Neural progenitor cell (in vitro differentiated cells): ENCODE data around the gene CYB5R4. TPM values are rescaled to one million over a fixed set of nuclear protein-coding genes. Genes with fewer than 3 reads are reported as not detected.

Source experiments
- DNase-seq: peaks from one replicate; pipeline ENCODE4 v3.0.0-alpha.2; 2016; ENCODE audit warnings: low spot score
- H2AFZ ChIP-seq: fragments of 200-600 bp; sonication (generic); replicated peaks from 2 replicates; pipeline ENCODE4 v1.6.1; 2016; ENCODE audit warnings: antibody characterized with exemption
- H3F3A ChIP-seq: fragments of 200-600 bp; sonication (generic); 2 replicates; pipeline ENCODE4 v1.6.1; 2016; ENCODE audit warnings: antibody characterized with exemption, low read depth
- H3K27ac ChIP-seq: fragments of 200-600 bp; sonication (generic); 2 replicates; pipeline ENCODE4 v1.5.1; 2016; ENCODE audit warnings: mild to moderate bottlenecking
- H3K27me3 ChIP-seq: fragments of 200-600 bp; sonication (generic); 2 replicates; pipeline ENCODE4 v1.6.1; 2016; ENCODE audit warnings: mild to moderate bottlenecking, moderate library complexity
- H3K36me3 ChIP-seq: fragments of 200-600 bp; sonication (generic); 2 replicates; pipeline ENCODE4 v1.5.1; 2016
- H3K4me1 ChIP-seq: fragments of 200-600 bp; sonication (generic); 2 replicates; pipeline ENCODE4 v1.6.1; 2016; ENCODE audit warnings: mixed run types
- H3K4me2 ChIP-seq: fragments of 200-600 bp; sonication (generic); 2 replicates; pipeline ENCODE4 v1.6.1; 2016
- H3K4me3 ChIP-seq: fragments of 200-600 bp; sonication (generic); 2 replicates; pipeline ENCODE4 v1.5.1; 2016
- H3K79me2 ChIP-seq: fragments of 200-600 bp; sonication (generic); 2 replicates; pipeline ENCODE4 v1.6.1; 2016; ENCODE audit warnings: low read depth
- H3K9ac ChIP-seq: fragments of 200-600 bp; sonication (generic); 2 replicates; pipeline ENCODE4 v1.6.1; 2016
- H3K9me3 ChIP-seq: fragments of 200-600 bp; sonication (generic); 2 replicates; pipeline ENCODE4 v1.5.1; 2016; ENCODE audit warnings: low read depth
- H4K20me1 ChIP-seq: fragments of 200-600 bp; sonication (generic); 2 replicates; pipeline ENCODE4 v1.6.1; 2016; ENCODE audit warnings: low read depth
- H3K27ac Mint-ChIP-seq: 3 replicates; pipeline ENCODE4 v1.8.0; 2021; ENCODE audit warnings: mixed read lengths
- H3K27me3 Mint-ChIP-seq: 2 replicates; pipeline ENCODE4 v1.8.0; 2022; ENCODE audit warnings: low read depth, mild to moderate bottlenecking, inconsistent platforms, moderate library complexity, mixed read lengths; ENCODE audit not compliant: insufficient read depth
- H3K36me3 Mint-ChIP-seq: 3 replicates; pipeline ENCODE4 v1.8.0; 2021; ENCODE audit warnings: mixed read lengths
- H3K4me1 Mint-ChIP-seq: 3 replicates; pipeline ENCODE4 v1.8.0; 2021; ENCODE audit warnings: mixed read lengths
- H3K4me3 Mint-ChIP-seq: 3 replicates; pipeline ENCODE4 v1.8.0; 2021; ENCODE audit warnings: mild to moderate bottlenecking, moderate library complexity, mixed read lengths
- H3K9me3 Mint-ChIP-seq: 3 replicates; pipeline ENCODE4 v1.8.0; 2020; ENCODE audit warnings: mixed read lengths
- EZH2 ChIP-seq: fragments of 200-600 bp; sonication (generic); IDR thresholded peaks from 2 replicates; pipeline ENCODE4 v1.6.1; 2017; ENCODE audit warnings: antibody characterized with exemption, mild to moderate bottlenecking, moderate library complexity
- EZH2phosphoT487 ChIP-seq: fragments of 200-600 bp; sonication (generic); IDR thresholded peaks from 2 replicates; pipeline ENCODE4 v1.6.1; 2017; ENCODE audit warnings: antibody characterized with exemption
- total RNA-seq: library from RNA; depleted of rRNA; stranded (reverse); fragments of >200 nt; gene quantifications from 2 replicates; pipeline ENCODE4 v1.2.3, GENCODE V29; 2015; ENCODE audit warnings: low replicate concordance
- TF ChIP-seq, protein P1 (sequence below): fragments of 200-600 bp; sonication (generic); IDR thresholded peaks from 2 replicates; pipeline ENCODE4 v1.5.1; 2017; ENCODE audit warnings: antibody characterized with exemption, mild to moderate bottlenecking

CYB5R4 gene
- total RNA-seq, 1 donor from 2014 or later = 8.5 TPM

DNA sequence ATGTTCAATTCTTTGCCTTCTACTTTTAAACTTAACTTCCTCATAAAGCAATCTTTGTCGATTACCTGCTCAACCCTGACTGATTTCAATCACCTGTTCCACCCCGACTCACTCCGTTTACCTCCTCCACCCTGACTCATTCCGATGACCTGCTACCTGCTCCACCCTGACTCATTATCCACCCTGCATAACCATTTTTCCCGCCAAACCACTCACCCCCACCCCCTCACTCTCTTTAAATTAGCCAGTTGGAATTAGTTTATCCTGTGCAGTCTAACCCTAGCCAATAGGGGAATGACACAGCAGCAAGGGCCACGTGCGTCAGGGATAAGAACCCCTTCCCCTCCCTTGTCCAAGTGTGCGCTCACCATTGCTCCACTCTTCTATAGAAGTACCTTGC, 117.4 kb downstream of the CYB5R4 start:
- TF ChIP-seq, protein P1, sequence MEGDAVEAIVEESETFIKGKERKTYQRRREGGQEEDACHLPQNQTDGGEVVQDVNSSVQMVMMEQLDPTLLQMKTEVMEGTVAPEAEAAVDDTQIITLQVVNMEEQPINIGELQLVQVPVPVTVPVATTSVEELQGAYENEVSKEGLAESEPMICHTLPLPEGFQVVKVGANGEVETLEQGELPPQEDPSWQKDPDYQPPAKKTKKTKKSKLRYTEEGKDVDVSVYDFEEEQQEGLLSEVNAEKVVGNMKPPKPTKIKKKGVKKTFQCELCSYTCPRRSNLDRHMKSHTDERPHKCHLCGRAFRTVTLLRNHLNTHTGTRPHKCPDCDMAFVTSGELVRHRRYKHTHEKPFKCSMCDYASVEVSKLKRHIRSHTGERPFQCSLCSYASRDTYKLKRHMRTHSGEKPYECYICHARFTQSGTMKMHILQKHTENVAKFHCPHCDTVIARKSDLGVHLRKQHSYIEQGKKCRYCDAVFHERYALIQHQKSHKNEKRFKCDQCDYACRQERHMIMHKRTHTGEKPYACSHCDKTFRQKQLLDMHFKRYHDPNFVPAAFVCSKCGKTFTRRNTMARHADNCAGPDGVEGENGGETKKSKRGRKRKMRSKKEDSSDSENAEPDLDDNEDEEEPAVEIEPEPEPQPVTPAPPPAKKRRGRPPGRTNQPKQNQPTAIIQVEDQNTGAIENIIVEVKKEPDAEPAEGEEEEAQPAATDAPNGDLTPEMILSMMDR = no peak
- no peak for TF ChIP-seq EZH2
- no peak for TF ChIP-seq EZH2phosphoT487
- no peak overlapping the region for H2AFZ ChIP-seq
- H3K27me3 Mint-ChIP-seq = no peaks in the 10 kb centered on the region
- no peak overlapping the region for H3K4me3 ChIP-seq
- H3K79me2 ChIP-seq = no peaks in the 10 kb centered on the region
- H3K9ac ChIP-seq = no peak overlapping the region
- H3K4me2 ChIP-seq = no peak overlapping the region
- H4K20me1 ChIP-seq = no peaks in the 10 kb centered on the region
- peaks cover 6% of the 10 kb centered on the region for H3K36me3 ChIP-seq
- H3K4me3 Mint-ChIP-seq = no peak overlapping the region
- no peaks in the 10 kb centered on the region for H3K36me3 Mint-ChIP-seq
- no peaks in the 10 kb centered on the region for H3K4me1 Mint-ChIP-seq
- H3K27ac ChIP-seq = no peak overlapping the region
- H3K9me3 Mint-ChIP-seq = peaks cover 2% of the 10 kb centered on the region
- no peak overlapping the region for H3K27ac Mint-ChIP-seq
- peaks cover 10% of the 10 kb centered on the region for H3K9me3 ChIP-seq
- no peaks in the 10 kb centered on the region for H3K27me3 ChIP-seq
- peaks cover 9% of the 10 kb centered on the region for H3K4me1 ChIP-seq
- DNase-seq = no peak
- H3F3A ChIP-seq = peaks cover 3% of the 10 kb centered on the region

DNA sequence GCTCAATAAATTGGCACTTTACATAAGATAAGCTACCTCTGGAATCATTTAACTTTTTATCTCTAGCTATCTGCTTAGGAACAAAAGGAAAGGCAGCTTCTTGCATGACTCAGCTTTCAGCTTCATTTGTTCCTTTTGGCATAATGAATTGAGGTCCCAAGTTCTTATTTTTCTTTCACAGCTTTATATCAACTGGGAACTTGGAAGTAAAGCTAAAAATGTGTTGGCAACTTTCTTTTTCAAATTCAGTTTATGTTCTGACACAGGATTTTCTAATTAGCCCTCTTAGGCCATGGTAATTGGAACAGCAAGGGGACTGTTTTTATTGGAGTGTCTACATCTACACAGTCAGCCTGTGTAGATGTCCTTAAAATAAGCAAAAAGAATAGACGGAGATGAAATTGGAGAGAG, 118.8 kb downstream of the CYB5R4 start:
- Histone ChIP-seq H3K4me1 (peaks cover 9% of the 10 kb centered on the region), H3K4me2 (no peak overlapping the region), H3K27ac (no peak overlapping the region), H3F3A (peaks cover 3% of the 10 kb centered on the region), H3K9me3 (peaks cover 6% of the 10 kb centered on the region), H4K20me1 (no peaks in the 10 kb centered on the region), H3K36me3 (peaks cover 6% of the 10 kb centered on the region), H3K4me3 (no peak overlapping the region), H2AFZ (peak overlapping the region; percentile 12), H3K9ac (no peak overlapping the region), H3K27me3 (no peaks in the 10 kb centered on the region), H3K79me2 (no peaks in the 10 kb centered on the region)
- H3K4me3 Mint-ChIP-seq = no peak overlapping the region
- no peak for DNase-seq
- H3K27me3 Mint-ChIP-seq = peaks cover 2% of the 10 kb centered on the region
- no peak overlapping the region for H3K27ac Mint-ChIP-seq
- no peaks in the 10 kb centered on the region for H3K4me1 Mint-ChIP-seq
- TF ChIP-seq EZH2phosphoT487 (no peak), EZH2 (no peak)
- TF ChIP-seq, protein P1 = no peak
- H3K9me3 Mint-ChIP-seq = no peaks in the 10 kb centered on the region
- H3K36me3 Mint-ChIP-seq = no peaks in the 10 kb centered on the region

- H3K4me3 Mint-ChIP-seq = no peak overlapping the region
- no peak overlapping the region for H3K27ac Mint-ChIP-seq
- no peak overlapping the region for H3K4me3 ChIP-seq
- H3F3A ChIP-seq = peaks cover 3% of the 10 kb centered on the region
- no peak overlapping the region for H3K27ac ChIP-seq
- no peaks in the 10 kb centered on the region for H3K27me3 ChIP-seq
- H3K4me1 ChIP-seq = peaks cover 9% of the 10 kb centered on the region
- no peak overlapping the region for H3K9ac ChIP-seq
- peaks cover 6% of the 10 kb centered on the region for H3K9me3 ChIP-seq
- no peaks in the 10 kb centered on the region for H4K20me1 ChIP-seq
- H2AFZ ChIP-seq = no peak overlapping the region
- no peaks in the 10 kb centered on the region for H3K4me1 Mint-ChIP-seq
- TF ChIP-seq EZH2phosphoT487 (no peak), EZH2 (no peak)
- TF ChIP-seq, protein P1 = no peak
- no peak for DNase-seq
- no peaks in the 10 kb centered on the region for H3K36me3 Mint-ChIP-seq
- no peak overlapping the region for H3K4me2 ChIP-seq
- peaks cover 6% of the 10 kb centered on the region for H3K36me3 ChIP-seq
- no peaks in the 10 kb centered on the region for H3K9me3 Mint-ChIP-seq
- H3K79me2 ChIP-seq = no peaks in the 10 kb centered on the region
- H3K27me3 Mint-ChIP-seq = peaks cover 2% of the 10 kb centered on the region
These were observed 119.5 kb downstream of the CYB5R4 start for GRCh38 chr6:83978997-83979396.
